Activated naive CD8-positive, alpha-beta T cell treated with anti-CD3 and anti-CD28 coated beads, Interleukin-2, amount 10 ng/mL, durations not matched to agents 7 days and 5 days (primary cell): ENCODE measurements around the gene MEF2A. TPM values are rescaled to one million over a fixed set of nuclear protein-coding genes. Genes with fewer than 3 reads are reported as not detected.

Experiments
- ATAC-seq: fragments of 150-1000 bp; cut with Tn5 transposase; one replicate; pipeline ENCODE4 v1.10.0; 2021; ENCODE audit warnings: low read depth, moderate library complexity
- POLR2A ChIA-PET: fragments of 350-600 bp; sonication (Branson Sonifier 250); formaldehyde crosslinking; loops from one replicate; lab custom pipeline; 2021; ENCODE audit warnings: antibody characterized with exemption; lab: Charles Lee
- DNase-seq: peaks from one replicate; pipeline ENCODE4 v3.0.0; 2021
- H3K27ac Mint-ChIP-seq: one replicate; pipeline ENCODE4 v1.8.0; 2022; ENCODE audit warnings: mild to moderate bottlenecking, mixed read lengths
- H3K27me3 Mint-ChIP-seq: one replicate; pipeline ENCODE4 v1.8.0; 2022; ENCODE audit warnings: mild to moderate bottlenecking, moderate library complexity, mixed read lengths
- H3K36me3 Mint-ChIP-seq: one replicate; pipeline ENCODE4 v1.8.0; 2021; ENCODE audit warnings: mild to moderate bottlenecking, mixed read lengths
- H3K4me1 Mint-ChIP-seq: one replicate; pipeline ENCODE4 v1.8.0; 2021; ENCODE audit warnings: mixed read lengths
- H3K4me3 Mint-ChIP-seq: one replicate; pipeline ENCODE4 v1.8.0; 2022; ENCODE audit warnings: mild to moderate bottlenecking, moderate library complexity, mixed read lengths
- H3K9me3 Mint-ChIP-seq: one replicate; pipeline ENCODE4 v1.8.0; 2021; ENCODE audit warnings: mixed read lengths
- total RNA-seq, 2 experiments: library from RNA; stranded (reverse); gene quantifications; one replicate each; pipeline ENCODE4 v1.2.3, GENCODE V29; 2021

Gene MEF2A
- total RNA-seq, 2 experiments from 2014 or later = 29.0 to 31.8 TPM

DNA sequence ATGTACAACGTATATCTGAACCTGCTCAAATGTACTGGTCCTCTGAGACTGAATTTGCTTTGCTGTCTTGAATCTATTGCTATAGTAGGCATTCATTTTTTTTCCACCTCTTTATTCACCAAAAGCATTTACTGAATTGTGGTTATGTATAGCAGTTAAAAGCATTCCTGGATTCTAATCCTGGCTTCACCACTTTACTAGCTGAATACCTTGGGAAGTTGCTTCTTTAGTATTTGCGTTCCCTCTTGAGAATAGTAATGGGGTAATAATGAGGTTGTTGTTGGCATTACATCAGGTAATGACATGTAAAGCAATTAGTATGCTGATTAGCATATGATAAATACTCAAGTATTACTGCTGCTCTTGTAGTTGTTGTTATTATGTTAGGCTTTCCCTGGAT, 29.1 kb downstream of the MEF2A start:
- Mint-ChIP-seq H3K4me1 (peaks cover 10% of the 10 kb centered on the region), H3K27ac (no peak overlapping the region), H3K9me3 (peaks cover 23% of the 10 kb centered on the region), H3K36me3 (peaks cover 57% of the 10 kb centered on the region), H3K27me3 (no peaks in the 10 kb centered on the region), H3K4me3 (no peak overlapping the region)
- ATAC-seq (no peak), DNase-seq (no peak)
- POLR2A ChIA-PET = no interaction called here

DNA sequence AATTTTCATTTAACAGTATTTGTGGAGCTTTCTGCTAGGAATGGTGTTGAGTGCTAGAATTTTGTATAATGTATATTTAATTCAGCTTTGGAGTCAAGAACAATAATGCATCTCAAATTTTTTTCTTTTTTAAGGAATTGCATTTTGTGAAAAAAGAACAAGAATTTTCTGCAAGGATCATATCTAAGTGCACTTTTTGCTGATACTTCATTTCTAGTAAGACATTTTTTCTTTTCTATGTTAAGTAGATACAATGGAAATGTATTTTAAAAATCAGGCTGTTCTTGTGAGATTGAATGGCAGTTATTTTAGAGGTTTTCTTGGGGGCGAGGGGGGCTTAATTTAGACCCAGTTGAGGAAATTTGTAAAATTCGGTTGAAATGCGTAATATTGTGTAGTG, 32.5 kb downstream of the MEF2A start:
- ATAC-seq (no peak), DNase-seq (no peak)
- Mint-ChIP-seq H3K36me3 (peaks cover 59% of the 10 kb centered on the region), H3K27ac (no peak overlapping the region), H3K4me1 (peaks cover 6% of the 10 kb centered on the region), H3K4me3 (no peak overlapping the region), H3K9me3 (peaks cover 27% of the 10 kb centered on the region), H3K27me3 (no peaks in the 10 kb centered on the region)
- POLR2A ChIA-PET = no interaction called here

DNA sequence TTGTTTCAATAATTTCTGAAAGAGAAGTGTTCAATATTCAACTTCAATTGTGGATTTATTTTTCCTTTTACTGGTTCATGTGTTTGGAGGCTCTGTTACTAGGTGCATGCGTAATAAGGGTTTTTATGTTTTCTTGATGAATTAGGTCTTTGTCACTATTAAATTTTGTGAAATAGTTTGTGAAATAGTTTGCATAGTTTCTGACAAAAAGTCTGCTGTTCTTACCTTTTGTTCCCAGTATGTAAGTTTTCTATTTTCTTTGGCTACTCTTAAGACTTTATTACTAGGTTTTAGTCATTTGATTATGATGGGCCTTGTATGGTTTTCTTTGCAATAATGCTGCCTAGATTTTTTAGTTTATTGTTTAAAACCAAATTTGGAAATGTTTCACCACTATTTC, 38.0 kb downstream of the MEF2A start:
- H3K4me1 Mint-ChIP-seq = peaks cover 9% of the 10 kb centered on the region
- H3K9me3 Mint-ChIP-seq = peaks cover 9% of the 10 kb centered on the region
- DNase-seq (no peak), ATAC-seq (no peak)
- H3K4me3 Mint-ChIP-seq = no peak overlapping the region
- no peak overlapping the region for H3K27ac Mint-ChIP-seq
- H3K27me3 Mint-ChIP-seq = no peaks in the 10 kb centered on the region
- H3K36me3 Mint-ChIP-seq = peaks cover 52% of the 10 kb centered on the region
- POLR2A ChIA-PET = no interaction called here

DNA sequence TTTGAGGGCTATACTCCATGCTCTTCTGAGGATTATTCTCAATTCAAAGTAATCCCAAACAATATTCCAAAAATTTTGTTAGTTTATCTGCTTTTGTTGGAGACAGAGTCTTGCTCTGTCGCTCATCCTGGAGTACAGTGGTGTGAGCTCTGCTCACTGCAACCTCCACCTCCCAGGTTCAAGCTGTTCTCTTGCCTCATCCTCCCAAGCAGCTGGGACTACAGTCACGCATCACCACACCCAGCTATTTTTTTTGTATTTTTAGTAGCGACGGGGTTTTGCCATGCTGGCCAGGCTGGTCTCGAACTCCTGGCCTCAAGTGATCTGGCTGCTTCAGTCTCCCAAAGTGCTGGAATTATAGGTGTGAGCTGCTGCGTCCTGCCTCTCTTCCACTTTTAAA, 39.1 kb downstream of the MEF2A start:
- POLR2A ChIA-PET = no interaction called here
- no peak overlapping the region for H3K4me3 Mint-ChIP-seq
- DNase-seq (no peak), ATAC-seq (no peak)
- H3K4me1 Mint-ChIP-seq = peaks cover 9% of the 10 kb centered on the region
- peaks cover 50% of the 10 kb centered on the region for H3K36me3 Mint-ChIP-seq
- H3K27me3 Mint-ChIP-seq = no peaks in the 10 kb centered on the region
- H3K9me3 Mint-ChIP-seq = peaks cover 9% of the 10 kb centered on the region
- H3K27ac Mint-ChIP-seq = no peak overlapping the region

DNA sequence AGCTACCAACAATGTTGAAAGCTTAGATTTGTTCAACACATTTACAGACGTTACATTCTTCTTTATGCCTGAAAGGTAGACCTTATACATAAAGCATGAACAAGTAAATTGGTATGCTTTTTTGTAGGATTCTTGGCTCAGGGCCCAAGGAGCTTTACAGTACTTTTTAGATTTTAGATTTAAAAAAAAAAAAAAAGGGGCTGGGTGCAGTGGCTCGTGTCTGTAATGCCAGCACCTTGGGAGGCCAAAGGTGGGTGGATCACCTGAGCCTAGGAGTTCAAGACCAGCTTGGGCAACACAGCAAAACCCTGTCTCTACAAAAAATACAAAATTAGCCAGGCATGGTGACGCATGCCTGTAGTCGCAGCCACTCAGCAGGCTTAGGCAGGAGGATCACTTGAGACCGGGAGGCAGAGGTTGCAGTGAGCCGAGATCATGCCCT, 39.7 kb downstream of the MEF2A start:
- H3K4me1 Mint-ChIP-seq = peaks cover 9% of the 10 kb centered on the region

DNA sequence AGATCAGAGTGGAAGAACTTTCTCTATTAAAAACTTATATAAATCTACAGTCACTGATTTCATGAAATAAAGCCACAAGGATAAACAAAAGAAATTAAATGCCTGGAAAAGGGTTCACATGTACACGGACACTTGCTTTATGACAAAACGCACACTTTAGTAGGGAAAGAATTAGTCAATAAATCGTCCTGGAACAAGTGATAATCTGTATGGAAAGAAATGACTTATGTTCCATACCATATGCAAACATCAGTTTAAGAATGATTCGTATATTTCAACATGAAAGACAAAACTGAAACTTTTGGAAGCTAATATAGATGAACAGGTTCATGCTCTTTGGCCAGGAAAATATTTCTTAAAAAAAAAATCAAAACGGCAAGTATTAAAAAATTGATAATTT, 40.2 kb downstream of the MEF2A start:
- POLR2A ChIA-PET = no interaction called here
- H3K9me3 Mint-ChIP-seq = peaks cover 3% of the 10 kb centered on the region
- H3K4me3 Mint-ChIP-seq = no peak overlapping the region
- no peaks in the 10 kb centered on the region for H3K27me3 Mint-ChIP-seq
- ATAC-seq = no peak
- H3K4me1 Mint-ChIP-seq = peaks cover 9% of the 10 kb centered on the region
- DNase-seq = no peak
- no peak overlapping the region for H3K27ac Mint-ChIP-seq
- H3K36me3 Mint-ChIP-seq = peaks cover 40% of the 10 kb centered on the region

More for the DNA sequence above, 39.7 kb downstream of the MEF2A start:
- Mint-ChIP-seq H3K9me3 (peaks cover 3% of the 10 kb centered on the region), H3K27me3 (no peaks in the 10 kb centered on the region), H3K4me3 (no peak overlapping the region), H3K36me3 (peaks cover 44% of the 10 kb centered on the region), H3K27ac (no peak overlapping the region)
- POLR2A ChIA-PET = no interaction called here
- DNase-seq (no peak), ATAC-seq (no peak)

DNA sequence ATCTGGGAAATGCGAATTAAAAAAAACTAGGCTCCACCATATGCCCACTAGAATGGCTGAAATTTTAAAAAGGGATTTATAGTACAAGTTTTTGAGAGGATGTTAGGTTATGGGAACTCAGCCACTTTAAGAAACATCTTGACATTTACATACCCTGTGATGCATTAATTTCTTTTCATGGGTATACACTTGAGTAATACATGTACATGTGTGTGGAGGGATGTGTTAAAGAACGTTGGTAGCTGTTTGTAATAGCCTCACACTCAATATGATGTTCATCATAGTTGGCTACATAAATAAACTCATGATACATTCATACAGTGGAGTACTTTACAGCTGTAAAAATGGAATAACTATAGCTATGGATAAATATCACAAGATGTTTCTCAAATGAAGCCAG, 40.9 kb downstream of the MEF2A start:
- H3K9me3 Mint-ChIP-seq = peaks cover 2% of the 10 kb centered on the region
- H3K36me3 Mint-ChIP-seq = peaks cover 38% of the 10 kb centered on the region
- no peaks in the 10 kb centered on the region for H3K27me3 Mint-ChIP-seq
- peaks cover 7% of the 10 kb centered on the region for H3K4me1 Mint-ChIP-seq
- no peak overlapping the region for H3K27ac Mint-ChIP-seq
- H3K4me3 Mint-ChIP-seq = no peak overlapping the region
- ATAC-seq = no peak
- POLR2A ChIA-PET = no interaction called here
- DNase-seq = no peak

DNA sequence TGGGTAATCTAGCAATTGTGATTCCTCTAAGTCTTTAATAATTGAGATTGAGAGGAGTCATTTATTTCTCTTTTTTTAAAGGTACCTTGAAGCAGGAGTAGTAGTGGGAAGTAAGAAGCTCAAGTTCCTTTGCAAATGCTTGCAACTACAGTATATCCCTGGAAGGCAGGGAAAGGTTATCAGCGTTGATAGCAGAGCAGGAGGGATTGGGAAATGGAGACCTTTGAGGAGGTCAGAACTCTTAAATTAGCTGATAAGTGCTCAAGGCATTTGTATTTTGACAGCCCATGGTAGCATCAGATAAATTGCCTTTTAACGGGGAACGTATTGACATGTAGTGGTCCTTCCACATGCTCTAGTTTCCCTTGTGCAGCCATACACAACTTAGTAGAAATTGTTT, 47.7 kb downstream of the MEF2A start:
- H3K4me1 Mint-ChIP-seq = peaks cover 20% of the 10 kb centered on the region
- no peak for ATAC-seq
- DNase-seq = no peak
- no peak overlapping the region for H3K27ac Mint-ChIP-seq
- POLR2A ChIA-PET = no interaction called here
- no peak overlapping the region for H3K4me3 Mint-ChIP-seq
- peaks cover 14% of the 10 kb centered on the region for H3K36me3 Mint-ChIP-seq
- no peaks in the 10 kb centered on the region for H3K27me3 Mint-ChIP-seq
- no peaks in the 10 kb centered on the region for H3K9me3 Mint-ChIP-seq

DNA sequence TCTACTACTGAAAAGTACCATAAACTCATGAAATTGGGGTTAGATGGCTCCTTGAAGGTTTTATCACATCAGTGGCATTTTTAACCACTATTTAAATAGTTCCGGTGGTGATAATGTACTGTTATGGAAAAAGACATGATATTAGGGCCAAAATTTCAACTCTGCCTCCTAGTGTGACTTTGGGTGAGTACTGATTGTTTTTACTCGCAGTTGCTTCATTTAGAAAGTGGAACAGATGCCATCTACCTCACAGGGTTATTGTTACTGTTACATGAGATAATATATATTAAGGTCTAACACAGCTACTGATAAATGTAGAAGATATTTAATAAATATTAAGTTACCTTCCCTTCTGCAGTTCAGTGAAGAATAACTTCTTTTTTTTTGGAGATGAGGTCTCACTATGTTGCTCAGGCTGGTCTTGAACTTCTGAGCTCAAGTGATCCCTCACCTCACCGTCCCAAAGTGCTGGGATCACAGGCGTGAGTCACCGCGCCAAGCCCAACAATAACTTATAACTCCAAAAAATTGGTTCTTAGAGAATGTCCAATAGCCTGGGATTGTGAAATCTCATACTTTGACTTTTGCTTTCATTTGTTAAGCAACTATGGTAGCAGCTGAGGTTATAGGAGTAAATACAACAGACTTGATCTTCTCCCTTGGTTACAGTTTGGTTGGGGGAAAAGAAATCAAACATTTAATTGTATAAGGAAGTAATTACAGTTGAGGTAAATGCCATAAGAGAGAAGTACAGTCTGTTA, 48.3 kb downstream of the MEF2A start:
- ATAC-seq (no peak), DNase-seq (no peak)
- POLR2A ChIA-PET = no interaction called here
- H3K27me3 Mint-ChIP-seq = no peaks in the 10 kb centered on the region
- no peak overlapping the region for H3K4me3 Mint-ChIP-seq
- H3K27ac Mint-ChIP-seq = no peak overlapping the region
- H3K36me3 Mint-ChIP-seq = peaks cover 10% of the 10 kb centered on the region
- peaks cover 20% of the 10 kb centered on the region for H3K4me1 Mint-ChIP-seq
- no peaks in the 10 kb centered on the region for H3K9me3 Mint-ChIP-seq

DNA sequence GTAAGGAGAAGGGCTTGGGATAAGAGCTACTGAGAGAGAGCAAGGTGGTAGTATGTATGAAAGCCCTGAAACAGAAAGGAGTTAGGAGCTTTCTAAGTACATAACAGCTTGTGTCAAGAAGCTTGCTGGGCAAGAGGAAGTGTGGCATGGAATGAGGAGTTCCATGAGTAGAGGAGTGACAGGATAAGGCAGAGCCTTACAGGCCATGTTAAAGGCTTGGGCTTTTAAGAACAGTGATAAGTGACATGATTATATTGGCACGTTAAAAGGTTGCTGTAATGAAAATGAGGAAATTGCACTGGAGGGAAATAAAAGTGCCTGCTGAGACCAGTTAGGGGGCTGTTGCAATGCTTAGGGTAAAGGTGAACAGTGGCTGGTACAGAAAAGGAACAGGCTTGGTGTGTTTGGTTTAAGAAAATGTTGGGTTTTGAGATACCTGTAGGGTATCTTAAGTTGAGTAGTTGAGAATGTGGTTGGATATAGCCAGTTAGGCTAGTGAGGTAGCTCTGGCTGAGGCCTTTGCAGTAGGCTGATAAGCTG, 49.0 kb downstream of the MEF2A start:
- Mint-ChIP-seq H3K9me3 (no peaks in the 10 kb centered on the region), H3K27me3 (no peaks in the 10 kb centered on the region), H3K4me3 (no peak overlapping the region), H3K27ac (no peak overlapping the region), H3K36me3 (peaks cover 10% of the 10 kb centered on the region), H3K4me1 (peaks cover 20% of the 10 kb centered on the region)
- POLR2A ChIA-PET = no interaction called here
- ATAC-seq = no peak
- DNase-seq = no peak

DNA sequence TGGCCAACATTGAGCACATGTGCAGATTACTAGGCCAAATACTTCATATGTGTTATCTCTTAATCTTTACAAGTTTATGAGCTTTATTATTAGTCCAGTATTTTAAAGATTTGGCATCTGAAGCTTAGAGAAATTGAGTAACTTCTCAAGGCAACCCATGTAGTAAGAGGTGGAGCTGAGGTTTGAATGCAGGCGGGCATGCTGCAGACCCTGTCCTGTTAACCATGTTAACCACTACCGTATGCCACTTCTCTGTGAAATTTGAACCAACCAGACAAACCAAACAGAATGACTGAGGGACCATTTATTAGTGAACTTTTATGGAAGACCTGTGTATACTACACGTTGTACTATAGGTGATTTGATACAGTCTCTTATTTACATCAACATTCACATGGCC, 49.7 kb downstream of the MEF2A start:
- ATAC-seq (no peak), DNase-seq (no peak)
- H3K9me3 Mint-ChIP-seq = no peaks in the 10 kb centered on the region
- H3K36me3 Mint-ChIP-seq = peaks cover 12% of the 10 kb centered on the region
- H3K4me3 Mint-ChIP-seq = no peak overlapping the region
- no peak overlapping the region for H3K27ac Mint-ChIP-seq
- peaks cover 20% of the 10 kb centered on the region for H3K4me1 Mint-ChIP-seq
- POLR2A ChIA-PET = no interaction called here
- no peaks in the 10 kb centered on the region for H3K27me3 Mint-ChIP-seq

DNA sequence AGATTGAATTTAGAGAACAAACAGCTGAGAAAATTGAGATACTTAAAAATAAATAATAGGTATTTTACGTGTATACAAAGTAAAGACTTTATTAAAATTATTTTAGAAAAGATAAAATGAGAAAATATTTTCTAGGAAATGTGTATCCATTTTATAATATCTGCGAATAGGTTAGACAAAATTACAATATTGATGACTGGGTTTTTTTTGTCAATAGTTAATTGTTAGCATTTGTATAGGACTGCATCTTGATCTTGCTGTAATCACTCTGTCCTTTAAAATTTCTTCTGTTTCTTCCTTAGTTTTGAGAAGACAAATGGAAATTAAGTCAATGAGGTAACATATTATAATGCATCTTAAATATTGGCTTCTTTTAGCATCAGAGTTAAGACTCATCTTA, 50.3 kb downstream of the MEF2A start:
- no peaks in the 10 kb centered on the region for H3K27me3 Mint-ChIP-seq
- no peaks in the 10 kb centered on the region for H3K9me3 Mint-ChIP-seq
- H3K27ac Mint-ChIP-seq = no peak overlapping the region
- H3K36me3 Mint-ChIP-seq = peaks cover 12% of the 10 kb centered on the region
- peaks cover 20% of the 10 kb centered on the region for H3K4me1 Mint-ChIP-seq
- no peak overlapping the region for H3K4me3 Mint-ChIP-seq
- ATAC-seq = no peak
- POLR2A ChIA-PET = no interaction called here
- DNase-seq = no peak

DNA sequence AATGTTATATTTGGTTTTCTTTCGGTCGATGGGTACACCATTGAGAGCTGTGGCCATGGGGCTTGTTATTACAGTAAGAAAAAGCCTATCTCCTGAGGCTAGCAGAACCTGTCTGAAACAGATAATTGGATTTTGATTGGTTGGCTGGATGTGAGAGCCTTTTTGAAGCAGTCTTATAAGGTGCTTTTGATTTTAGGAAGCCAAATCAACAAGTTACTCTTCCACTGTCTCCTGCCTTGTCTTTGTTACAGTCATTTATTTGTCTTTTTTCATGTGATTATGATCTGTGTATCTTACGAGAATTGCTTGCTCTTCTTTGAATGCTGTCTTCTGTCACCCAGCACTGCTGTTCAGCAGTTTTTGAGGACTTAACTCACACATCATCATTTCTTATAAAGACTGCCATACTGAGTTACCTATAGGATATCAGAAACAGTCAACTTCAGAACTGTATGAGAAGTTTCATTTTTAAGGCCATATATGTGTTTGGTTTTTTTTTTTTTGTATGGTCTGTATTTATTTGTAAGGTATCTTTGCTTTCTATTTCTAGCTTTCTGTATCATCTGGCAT, 51.1 kb downstream of the MEF2A start:
- ATAC-seq (no peak), DNase-seq (no peak)
- no peak overlapping the region for H3K27ac Mint-ChIP-seq
- H3K36me3 Mint-ChIP-seq = peaks cover 12% of the 10 kb centered on the region
- H3K9me3 Mint-ChIP-seq = no peaks in the 10 kb centered on the region
- no peaks in the 10 kb centered on the region for H3K27me3 Mint-ChIP-seq
- peak overlapping the region; percentile 33 for H3K4me3 Mint-ChIP-seq
- H3K4me1 Mint-ChIP-seq = peaks cover 18% of the 10 kb centered on the region
- POLR2A ChIA-PET = no interaction called here

DNA sequence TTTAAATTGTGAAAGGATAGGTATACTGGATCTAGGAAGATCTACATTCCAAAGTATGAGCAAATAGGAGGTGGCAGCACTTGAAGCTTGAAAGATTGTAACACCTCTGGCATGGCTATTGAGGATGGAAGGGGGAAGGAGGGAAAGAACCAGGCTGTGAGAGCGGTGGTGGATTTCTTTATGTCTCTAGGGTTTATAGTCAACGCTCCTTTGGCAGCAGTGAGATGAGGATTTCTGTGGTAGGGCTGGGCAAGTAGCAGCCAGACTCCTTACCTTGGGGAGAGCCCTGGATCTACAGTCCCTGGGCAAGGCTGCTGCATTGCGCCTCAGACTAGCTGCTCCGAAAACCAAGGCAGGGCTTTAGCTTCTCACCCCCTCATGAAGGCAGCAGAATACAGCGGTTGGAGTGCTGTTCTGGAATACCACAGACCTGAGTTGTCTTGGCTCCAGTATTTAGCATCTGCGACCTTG, 53.2 kb downstream of the MEF2A start:
- H3K4me3 Mint-ChIP-seq = no peak overlapping the region
- H3K4me1 Mint-ChIP-seq = peaks cover 16% of the 10 kb centered on the region
- H3K9me3 Mint-ChIP-seq = peaks cover 4% of the 10 kb centered on the region
- DNase-seq = no peak
- H3K36me3 Mint-ChIP-seq = peaks cover 16% of the 10 kb centered on the region
- H3K27ac Mint-ChIP-seq = no peak overlapping the region
- no peaks in the 10 kb centered on the region for H3K27me3 Mint-ChIP-seq
- POLR2A ChIA-PET = no interaction called here
- ATAC-seq = no peak
